Measurements from ENCODE around the gene PHOSPHO1.
"Not testable (repeated sequence)": the region's sequence is repeated elsewhere in the genome, so short reads cannot be mapped to it uniquely, and the experiment has no call there.

Gene PHOSPHO1

DNA sequence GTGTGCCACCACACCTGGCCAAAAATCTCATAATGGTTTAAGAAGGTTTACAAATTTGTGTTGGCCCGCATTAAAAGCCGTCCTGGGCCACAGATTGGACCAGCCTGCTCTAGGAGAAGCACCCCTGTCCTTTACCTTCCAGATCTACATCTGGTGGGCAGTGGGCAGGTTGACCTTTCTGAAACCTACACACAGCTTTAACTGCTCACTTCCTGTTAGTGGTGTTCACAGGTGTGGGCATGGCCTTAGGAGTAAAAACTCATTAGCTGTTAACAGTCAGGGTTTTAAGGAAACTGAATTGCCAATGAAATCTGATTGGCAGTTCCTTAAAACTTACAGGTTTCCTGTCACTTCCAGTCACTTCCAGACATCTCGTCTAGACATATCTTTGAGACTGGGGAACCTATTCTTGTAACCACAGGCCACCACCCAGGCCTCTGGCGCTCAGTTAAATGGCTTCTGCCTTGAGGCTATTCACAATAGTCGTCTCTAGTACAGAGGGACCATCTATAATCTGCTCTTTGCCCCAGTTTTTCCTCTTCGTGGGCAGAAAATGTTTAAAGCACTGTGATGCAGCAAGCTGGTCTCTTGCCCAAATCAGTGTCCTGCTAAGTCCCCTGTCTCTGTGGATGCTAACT is 49.5 kb downstream of the PHOSPHO1 start:
- TF ChIP-seq GATA1 (IDR thresholded peaks at IDR 0.05; ENCODE audit: low read depth, low read length) = no peak
- TF ChIP-seq POLR2A (IDR thresholded peaks at IDR 0.05; ENCODE audit: low read length) = no peak
- no peak for DNase-seq

GRCh38 chr17:49180303-49180702 is 50.3 kb downstream of the PHOSPHO1 start:
- peak; percentile 52 to 77 for DNase-seq
- TF ChIP-seq GATA1 (IDR thresholded peaks at IDR 0.05; ENCODE audit: low read depth, low read length) (no peak), POLR2A (IDR thresholded peaks at IDR 0.05; ENCODE audit: low read length) (no peak)

DNA sequence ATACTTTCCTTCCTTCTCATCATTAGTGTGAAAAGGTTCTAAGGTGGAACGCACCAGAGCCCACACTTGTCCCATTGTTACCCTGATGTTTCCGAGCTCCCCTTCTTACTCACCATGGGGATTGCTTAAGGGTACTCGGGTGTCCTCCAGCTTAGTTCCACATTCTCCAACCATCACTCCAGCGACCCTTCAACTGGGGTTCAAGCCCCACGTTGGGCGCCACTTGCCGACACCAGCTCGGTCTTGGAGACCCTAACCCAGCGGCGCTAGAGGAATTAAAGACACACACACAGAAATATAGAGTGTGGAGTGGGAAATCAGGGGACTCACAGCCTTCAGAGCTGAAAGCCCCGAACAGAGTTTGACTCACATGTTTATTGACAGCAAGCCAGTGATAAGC is 54.6 kb downstream of the PHOSPHO1 start:
- DNase-seq = not testable (repeated sequence)
